DMS153 treated with DMSO at 0.1 percent for 48 hours (cell line): Measurements from ENCODE around the gene TRAFD1.

Experiments
- DNase-seq: peaks from one replicate; lab custom pipeline; 2025; ENCODE audit not compliant: unreplicated experiment; lab: John Stamatoyannopoulos, UW

The TRAFD1 gene

GRCh38 chr12:112198120-112198733, 72.9 kb downstream of the TRAFD1 start:
- no peak for DNase-seq

DNA sequence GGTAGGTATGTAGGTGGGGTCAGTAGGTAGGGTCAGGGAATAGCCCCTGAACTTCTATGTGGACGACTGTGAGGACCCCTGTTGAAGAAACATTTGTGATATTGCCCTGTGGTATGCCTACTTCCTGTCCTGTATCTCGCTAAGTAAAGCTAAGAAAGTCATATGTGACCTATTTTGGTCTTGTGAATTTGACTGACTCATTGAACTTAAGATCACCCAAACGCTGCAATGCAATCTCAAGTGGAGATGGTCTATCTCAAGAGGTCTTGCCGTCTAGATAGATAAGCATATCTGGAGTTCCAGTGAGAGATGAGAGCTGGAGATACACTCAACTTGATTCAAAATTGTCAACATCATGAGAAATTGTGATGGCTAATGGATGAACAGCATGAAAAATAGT, 73.8 kb downstream of the TRAFD1 start:
- no peak for DNase-seq
